K562 (cell line): ENCODE data around the gene DNAH1.

Source experiments
- ARNT ChIP-seq, 2 experiments: fragments of 450-650 bp; IDR thresholded peaks; 2 replicates each; pipeline ENCODE4 v1.6.1; 2016; ENCODE audit warnings: mild to moderate bottlenecking in 1 of 2
- CTCF ChIP-seq, 3 experiments: IDR thresholded peaks in 2 of 3; conservative IDR thresholded peaks in 1 of 3; 2 replicates each; pipeline ENCODE4 v1.5.1; 2011 to 2012; ENCODE audit warnings: low read length in 3 of 3, mild to moderate bottlenecking in 3 of 3, control low read depth in 2 of 3, improper control_type of control experiment in 1 of 3, inconsistent platforms in 1 of 3, low read depth in 1 of 3, mixed read lengths in 1 of 3, moderate library complexity in 1 of 3; ENCODE audit not compliant: insufficient read depth in 2 of 3
- ELF1 ChIP-seq: fragments of 200-800 bp; sonication (Bioruptor generic); IDR thresholded peaks from 2 replicates; pipeline ENCODE4 v1.6.1; 2016; ENCODE audit warnings: missing genetic modification characterization, missing compliant biosample characterization
- EP300 ChIP-seq: IDR thresholded peaks from 2 replicates; pipeline ENCODE4 v1.6.1; 2012; ENCODE audit warnings: low read length, improper control_type of control experiment
- GABPA ChIP-seq: fragments of 200-800 bp; sonication (Bioruptor generic); conservative IDR thresholded peaks from 2 replicates; pipeline ENCODE4 v1.6.1; 2016; ENCODE audit warnings: low read depth, missing genetic modification characterization, missing compliant biosample characterization
- HMGN3 ChIP-seq: IDR thresholded peaks from 2 replicates; pipeline ENCODE4 v1.6.1; 2011; ENCODE audit warnings: borderline replicate concordance, low read depth, mild to moderate bottlenecking, mixed read lengths, low read length; ENCODE audit not compliant: insufficient read length; ENCODE audit errors: extremely low read depth
- MBD2 ChIP-seq: sonication (generic); IDR thresholded peaks from 2 replicates; pipeline ENCODE4 v1.6.1; 2016; ENCODE audit warnings: low read depth, borderline replicate concordance
- NRF1 ChIP-seq, 2 experiments: fragments of 450-650 bp; IDR thresholded peaks in 1 of 2; conservative IDR thresholded peaks in 1 of 2; 2 replicates each; pipeline ENCODE4 v1.6.1; 2014; ENCODE audit warnings: mild to moderate bottlenecking in 2 of 2
- RFX5 ChIP-seq: IDR thresholded peaks from 2 replicates; pipeline ENCODE4 v1.6.1; 2011; ENCODE audit warnings: low read depth, mild to moderate bottlenecking, improper control_type of control experiment, low read length
- TCF7L2 ChIP-seq: fragments of 150-350 bp; IDR thresholded peaks from 2 replicates; pipeline ENCODE4 v1.6.1; 2016; ENCODE audit warnings: low read depth, mild to moderate bottlenecking, low read length, moderate library complexity
- ZNF318 ChIP-seq, 2 experiments: fragments of 450-650 bp; IDR thresholded peaks; 2 replicates each; pipeline ENCODE4 v1.6.1; 2016; ENCODE audit warnings: mild to moderate bottlenecking in 2 of 2, borderline replicate concordance in 1 of 2, low read depth in 1 of 2, moderate library complexity in 1 of 2

- TF ChIP-seq HMGN3 (no peak), TCF7L2 (no peak), MBD2 (no peak), GABPA (no peak), EP300 (no peak), ZNF318 (IDR thresholded peaks at IDR 0.05; ENCODE audit: borderline replicate concordance in 1 of 2, low read depth in 1 of 2) (no peak), NRF1 (conservative IDR thresholded peaks at IDR 0.05 in 1 of 2, IDR thresholded peaks at IDR 0.05 in 1 of 2) (no peak), ELF1 (tag) (no peak), ARNT (IDR thresholded peaks at IDR 0.05) (no peak), RFX5 (no peak), CTCF (IDR thresholded peaks at IDR 0.05 in 2 of 3, conservative IDR thresholded peaks at IDR 0.05 in 1 of 3; ENCODE audit: insufficient read depth in 2 of 3, low read depth in 1 of 3, low read length in 3 of 3) (no peak)
Observed at GRCh38 chr3:52353291-52353855, 37.3 kb downstream of the DNAH1 start.
